Panc1 (cell line): Measurements from ENCODE around the gene LIMA1. TPM values are rescaled to one million over a fixed set of nuclear protein-coding genes. Genes with fewer than 3 reads are reported as not detected.
A peak's percentile ranks its signal among the peaks of the same experiment; 100 is the strongest.

ENCODE experiments used
- ATAC-seq: fragments of 200-7000 bp; cut with Tn5 transposase; 2 replicates; pipeline ENCODE4 v1.9.1; 2020; ENCODE audit warnings: mild to moderate bottlenecking, moderate library complexity
- BruUV-seq: library from RNA; stranded (reverse); fragments of 400-500 nt; replicated peaks from 2 replicates; lab custom pipeline; 2021; lab: Mats Ljungman, UMichigan
- CTCF ChIA-PET: fragments of 300-600 bp; sonication (Branson Sonifier 250); formaldehyde crosslinking; loops from one replicate; lab custom pipeline; 2022; ENCODE audit warnings: antibody characterized with exemption; lab: Charles Lee
- POLR2A ChIA-PET: fragments of 300-600 bp; sonication (Branson Sonifier 250); formaldehyde crosslinking; loops from one replicate; lab custom pipeline; 2022; ENCODE audit warnings: antibody characterized with exemption; lab: Charles Lee
- DNase-seq: peaks from one replicate; pipeline ENCODE4 v3.0.0-alpha.2; 2010; ENCODE audit warnings: low read depth, low spot score
- H3K27ac ChIP-seq: 2 replicates; pipeline ENCODE4 v1.5.1; 2011; ENCODE audit warnings: mild to moderate bottlenecking, low read length, inconsistent platforms
- H3K27me3 ChIP-seq: fragments of 200-500 bp; sonication (Bioruptor generic); 2 replicates; pipeline ENCODE4 v1.6.0; 2014; ENCODE audit warnings: low read length, inconsistent platforms; ENCODE audit not compliant: control insufficient read depth, insufficient read depth
- H3K36me3 ChIP-seq: fragments of 200-500 bp; sonication (Bioruptor generic); 2 replicates; pipeline ENCODE4 v1.5.1; 2014; ENCODE audit warnings: inconsistent platforms, mild to moderate bottlenecking, low read length, moderate library complexity; ENCODE audit not compliant: control insufficient read depth, insufficient read depth
- H3K4me1 ChIP-seq: 2 replicates; pipeline ENCODE4 v1.5.1; 2011; ENCODE audit warnings: inconsistent platforms, mild to moderate bottlenecking, low read length, moderate library complexity; ENCODE audit not compliant: control insufficient read depth, insufficient read depth
- H3K4me3 ChIP-seq, 2 experiments: 2 replicates each; pipeline ENCODE4 v1.5.1; 2011 to 2012; ENCODE audit warnings: low read depth in 2 of 2, low read length in 2 of 2, mild to moderate bottlenecking in 2 of 2, inconsistent platforms in 1 of 2, moderate library complexity in 1 of 2
- H3K9me3 ChIP-seq: fragments of 200-500 bp; sonication (Bioruptor generic); 2 replicates; pipeline ENCODE4 v1.5.1; 2014; ENCODE audit warnings: low read depth, mild to moderate bottlenecking, inconsistent platforms, low read length, moderate library complexity; ENCODE audit not compliant: control insufficient read depth, insufficient read depth
- CTCF ChIP-seq: fragments of 450-650 bp; IDR thresholded peaks from 2 replicates; pipeline ENCODE4 v1.5.1; 2017; ENCODE audit warnings: mild to moderate bottlenecking
- POLR2AphosphoS5 ChIP-seq: IDR thresholded peaks from 2 replicates; pipeline ENCODE4 v1.6.1; 2012; ENCODE audit warnings: mild to moderate bottlenecking, low read depth, low read length, moderate library complexity
- REST ChIP-seq, 2 experiments: IDR thresholded peaks; 2 replicates each; pipeline ENCODE4 v1.6.1; 2011 to 2012; ENCODE audit warnings: low read depth in 2 of 2, control low read depth in 1 of 2, low read length in 1 of 2, mild to moderate bottlenecking in 1 of 2, moderate library complexity in 1 of 2; ENCODE audit not compliant: insufficient read depth in 1 of 2
- SIN3A ChIP-seq: IDR thresholded peaks from 2 replicates; pipeline ENCODE4 v1.6.1; 2012; ENCODE audit warnings: low read depth, mild to moderate bottlenecking, low read length, moderate library complexity, borderline replicate concordance; ENCODE audit not compliant: insufficient read depth
- TCF7L2 ChIP-seq: IDR thresholded peaks from 2 replicates; pipeline ENCODE4 v1.6.1; 2011; ENCODE audit warnings: mild to moderate bottlenecking, low read depth, low read length, inconsistent platforms
- in situ Hi-C: cut with HindIII; loops from 2 replicates; pipeline ENCODE4 v1.10.0; 2016; ENCODE audit warnings: low sequenced_read_pairs, low pct_unique_long_range_greater_than_20kb
- intact Hi-C: fragments of 100-400 bp; cut with micrococcal nuclease; formaldehyde crosslinking; loops from one replicate; pipeline ENCODE4 v1.10.0; 2022; ENCODE audit not compliant: unreplicated experiment
- total RNA-seq: library from RNA; stranded (reverse); gene quantifications from one replicate; pipeline ENCODE4 v1.2.1, GENCODE V29; 2021; ENCODE audit not compliant: unreplicated experiment

The LIMA1 gene
- total RNA-seq, 1 experiment from 2014 or later: 155 TPM

- POLR2A ChIA-PET: no interaction called here
- Histone ChIP-seq H3K36me3 (peaks cover 19% of the 10 kb centered on the region), H3K27me3 (no peaks in the 10 kb centered on the region), H3K9me3 (no peaks in the 10 kb centered on the region), H3K27ac (peak overlapping the region; percentile 56), H3K4me1 (peaks cover 38% of the 10 kb centered on the region), H3K4me3 (no peak overlapping the region)
- intact Hi-C loops: no loop called here
- TSS peak; percentile 49 for BruUV-seq
- in situ Hi-C loops: no loop called here
- ATAC-seq (no peak), DNase-seq (no peak)
- CTCF ChIA-PET: no interaction called here
- TF ChIP-seq POLR2AphosphoS5 (no peak), CTCF (no peak), TCF7L2 (no peak), REST (IDR thresholded peaks at IDR 0.05; ENCODE audit: insufficient read depth in 1 of 2, low read depth in 2 of 2, low read length in 1 of 2) (no peak), SIN3A (no peak)
Measured at GRCh38 chr12:50192236-50192635, 91.1 kb downstream of the LIMA1 start.

GRCh38 chr12:50190859-50191258, 92.5 kb downstream of the LIMA1 start:
- intact Hi-C loops: no loop called here

More at GRCh38 chr12:50190859-50191258, 92.5 kb downstream of the LIMA1 start:
- Histone ChIP-seq H3K4me3 (no peak overlapping the region), H3K27me3 (no peaks in the 10 kb centered on the region), H3K4me1 (peaks cover 29% of the 10 kb centered on the region), H3K27ac (no peak overlapping the region), H3K9me3 (no peaks in the 10 kb centered on the region), H3K36me3 (peaks cover 19% of the 10 kb centered on the region)
- TF ChIP-seq SIN3A (no peak), CTCF (no peak), REST (IDR thresholded peaks at IDR 0.05; ENCODE audit: insufficient read depth in 1 of 2, low read depth in 2 of 2, low read length in 1 of 2) (no peak), POLR2AphosphoS5 (no peak), TCF7L2 (no peak)
- ChIA-PET CTCF (interaction anchor here (0.6 kb wide), 1 partner anchor 276 kb away, joined by 4 read pairs; no protein-coding TSS in a partner anchor), POLR2A (interaction anchor here (0.6 kb wide), 2 partner anchors 43 to 63 kb away, joined by 5 to 8 read pairs; no protein-coding TSS in a partner anchor)
- DNase-seq (no peak), ATAC-seq (no peak)
- no TSS peak for BruUV-seq
- in situ Hi-C loops: no loop called here
